NOMO-1 treated with dmso at 0.1 percent for 144 hours (cell line): ENCODE measurements around the gene SPATA17.
"Not testable (repeated sequence)": the region's sequence is repeated elsewhere in the genome, so short reads cannot be mapped to it uniquely, and the experiment has no call there.

Experiments
- DNase-seq: peaks from one replicate; lab custom pipeline; 2025; ENCODE audit not compliant: unreplicated experiment; lab: John Stamatoyannopoulos, UW

SPATA17 gene

GRCh38 chr1:217674028-217674729 lies 43.0 kb downstream of the SPATA17 start:
- no peak for DNase-seq

GRCh38 chr1:217681806-217682205 lies 50.7 kb downstream of the SPATA17 start:
- no peak for DNase-seq

DNA sequence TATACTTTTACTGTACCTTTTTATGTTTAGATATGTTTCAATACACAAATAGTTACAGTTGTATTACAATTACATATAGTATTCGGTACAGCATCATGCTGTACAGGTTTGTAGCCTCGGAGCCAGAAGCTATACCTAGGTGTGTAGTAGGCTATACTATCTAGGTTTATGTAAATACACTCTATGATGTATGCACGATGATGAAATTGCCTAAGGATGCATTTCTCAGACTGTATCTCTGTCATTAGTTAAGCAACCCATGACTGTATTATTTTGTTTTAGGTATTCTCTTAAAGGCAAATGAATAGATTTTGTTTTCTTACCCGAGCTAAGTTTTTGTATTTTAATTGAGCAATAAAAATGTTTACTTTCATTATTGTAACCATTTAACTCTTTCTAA lies 56.4 kb downstream of the SPATA17 start:
- DNase-seq = no peak

GRCh38 chr1:217696140-217696539 lies 65.0 kb downstream of the SPATA17 start:
- not testable (repeated sequence) for DNase-seq

DNA sequence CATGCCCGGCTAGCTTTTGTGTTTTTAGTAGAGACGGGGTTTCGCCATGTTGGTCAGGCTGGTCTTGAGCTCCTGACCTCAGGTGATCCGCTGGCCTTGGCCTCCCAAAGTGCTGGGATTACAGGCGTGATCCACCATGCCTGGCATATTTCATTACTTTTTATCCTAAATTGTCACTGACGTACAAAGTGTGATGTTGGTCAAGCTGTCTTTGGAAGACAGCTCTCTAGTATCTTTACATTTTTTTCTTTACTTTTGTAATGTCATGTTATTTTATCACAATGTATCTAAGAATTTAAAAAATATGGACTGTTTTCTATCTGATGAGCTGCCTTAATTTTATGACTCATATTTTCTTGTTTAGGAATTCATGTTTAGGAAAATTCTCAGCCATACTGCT lies 72.2 kb downstream of the SPATA17 start:
- DNase-seq = no peak

GRCh38 chr1:217712925-217713597 lies 81.9 kb downstream of the SPATA17 start:
- no peak for DNase-seq

GRCh38 chr1:217715681-217716080 lies 84.5 kb downstream of the SPATA17 start:
- DNase-seq = no peak

DNA sequence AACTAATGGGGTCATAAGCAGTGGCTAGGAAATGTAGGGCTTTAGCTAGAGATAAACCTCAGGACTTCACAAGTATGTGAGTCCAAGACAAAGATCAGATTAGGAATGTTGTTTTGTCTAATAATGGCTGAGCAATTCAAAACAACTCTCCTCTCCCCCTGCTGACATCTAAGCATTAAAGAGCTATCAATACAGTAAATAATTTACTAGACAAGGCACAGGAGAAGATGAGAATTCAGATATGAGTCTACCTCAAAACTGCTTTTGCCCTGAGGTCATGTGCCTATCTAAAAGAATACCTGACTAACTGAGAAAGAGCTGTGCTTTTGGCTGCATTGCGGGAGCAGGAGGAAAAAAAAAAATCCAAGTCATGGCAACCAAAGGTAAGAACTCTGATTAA lies 86.8 kb downstream of the SPATA17 start:
- DNase-seq = no peak

DNA sequence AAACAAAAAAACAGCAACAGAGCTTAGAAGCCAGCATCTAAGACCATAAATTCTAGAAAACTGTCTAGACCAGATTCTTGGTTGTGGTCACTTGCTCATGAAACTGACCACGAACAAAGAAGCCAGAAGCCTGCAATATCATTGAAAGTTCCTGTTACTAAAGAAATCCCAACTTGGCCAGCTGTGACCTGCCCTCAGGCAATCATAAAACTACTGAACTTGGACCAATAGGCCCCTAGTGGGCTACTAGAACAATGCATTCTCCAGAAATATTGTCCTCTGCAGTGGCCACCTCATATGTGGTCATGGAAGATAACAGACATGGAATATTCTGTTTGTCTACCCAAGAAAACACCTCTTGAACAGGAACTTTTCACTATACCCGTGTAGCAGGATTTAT lies 87.7 kb downstream of the SPATA17 start:
- DNase-seq = no peak

- DNase-seq = no peak
Measured at GRCh38 chr1:217721692-217722091, 90.5 kb downstream of the SPATA17 start.

- no peak for DNase-seq
Measured at GRCh38 chr1:217734973-217735372, 103.8 kb downstream of the SPATA17 start.

GRCh38 chr1:217747156-217747769 lies 116.1 kb downstream of the SPATA17 start:
- no peak for DNase-seq

GRCh38 chr1:217769768-217770167 lies 138.6 kb downstream of the SPATA17 start:
- DNase-seq = no peak

DNA sequence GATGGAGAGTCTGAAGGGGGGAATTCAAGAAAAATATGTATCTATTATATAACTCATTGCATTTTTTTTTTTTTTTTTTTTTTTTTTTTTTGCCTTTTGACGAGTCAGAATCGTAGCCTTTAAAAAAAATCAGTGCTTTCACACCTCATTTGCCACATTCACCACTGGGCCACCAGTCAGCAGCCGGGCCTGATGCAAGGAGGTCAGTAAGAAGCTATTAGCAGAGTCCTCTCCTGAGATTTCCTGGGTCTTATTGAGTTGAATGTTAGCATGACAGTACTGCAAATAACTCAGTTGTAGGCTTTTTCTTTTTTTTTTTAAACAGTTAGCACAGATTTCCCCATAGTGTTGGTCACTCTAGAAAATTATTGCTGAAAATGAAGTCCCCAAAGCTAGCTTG lies 139.8 kb downstream of the SPATA17 start:
- DNase-seq = no peak

DNA sequence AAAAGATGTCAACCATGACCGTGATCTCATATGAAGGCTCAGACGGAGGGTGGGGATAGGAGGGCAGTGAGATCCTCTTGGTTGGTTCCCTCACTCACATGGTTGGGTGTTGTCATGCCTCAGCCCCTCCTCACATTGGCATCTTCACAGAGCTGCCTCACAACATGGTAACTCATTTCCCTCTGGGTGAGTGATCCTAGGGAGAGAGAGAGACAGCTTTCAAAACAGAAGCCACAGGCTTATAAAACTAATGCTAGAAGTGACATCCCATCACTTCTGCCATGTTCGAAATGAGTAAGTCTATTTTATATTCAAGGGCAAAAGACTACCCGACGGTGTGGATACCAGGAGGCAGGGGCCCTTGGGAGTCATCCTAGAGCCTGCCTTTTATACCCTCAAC lies 145.5 kb downstream of the SPATA17 start:
- no peak for DNase-seq

GRCh38 chr1:217781056-217781455 lies 149.9 kb downstream of the SPATA17 start:
- DNase-seq = no peak

GRCh38 chr1:217791091-217791490 lies 159.9 kb downstream of the SPATA17 start:
- no peak for DNase-seq

DNA sequence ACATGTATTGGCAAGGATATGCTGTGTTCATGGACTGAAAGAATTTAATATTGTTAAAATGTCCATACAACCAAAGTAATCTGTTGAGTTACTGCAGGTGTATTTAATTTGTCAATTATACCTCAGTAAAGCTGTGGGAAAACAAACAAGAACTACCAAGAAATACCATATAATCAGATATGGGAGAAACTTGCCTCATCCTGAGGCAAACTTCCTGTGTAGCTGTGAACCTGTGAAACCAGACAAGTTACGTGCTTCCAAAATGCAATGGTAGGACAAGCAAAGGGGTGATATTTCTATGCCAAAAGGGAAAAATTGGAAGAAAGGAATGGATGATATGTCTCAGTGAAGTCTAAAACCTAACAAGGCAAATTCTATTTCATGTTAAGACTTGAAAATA lies 174.6 kb downstream of the SPATA17 start:
- DNase-seq = no peak

- no peak for DNase-seq
Measured at GRCh38 chr1:217812175-217812574, 181.0 kb downstream of the SPATA17 start.

DNA sequence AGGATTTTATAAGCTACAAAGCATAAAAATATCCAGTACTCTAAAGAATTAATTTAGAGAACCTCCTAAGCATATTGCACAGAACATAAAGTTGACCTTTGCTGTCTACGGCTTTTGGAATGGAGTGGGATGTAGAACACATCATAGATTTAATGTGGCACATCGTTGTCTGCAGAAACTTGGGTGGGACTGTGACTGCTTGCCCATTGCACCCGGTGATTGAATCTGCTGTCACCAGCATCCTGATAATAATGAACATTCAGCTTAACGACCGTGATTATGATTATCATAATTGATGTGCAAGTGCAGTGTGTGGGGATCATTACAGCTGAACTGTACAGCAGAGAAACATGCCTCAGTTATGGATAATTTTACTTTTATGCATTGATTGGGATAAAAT lies 181.9 kb downstream of the SPATA17 start:
- DNase-seq = no peak

DNA sequence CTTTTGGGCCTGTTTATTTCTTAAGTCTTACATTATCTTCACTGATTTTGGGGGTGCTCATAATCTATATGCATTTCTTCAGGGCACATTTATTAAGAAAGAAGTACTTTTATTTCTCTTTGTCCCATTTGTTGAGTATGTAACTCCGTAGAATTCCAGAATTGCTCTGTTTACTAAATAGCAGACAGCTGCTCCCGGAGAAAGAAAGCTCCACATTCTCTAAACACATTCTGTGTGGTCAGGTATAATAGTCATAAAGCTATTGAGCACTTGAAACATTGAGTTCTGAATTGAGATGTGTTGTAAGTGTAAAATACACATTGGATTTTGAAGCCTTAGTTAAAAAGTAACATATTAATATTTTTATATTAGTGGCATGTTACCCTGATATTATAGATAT lies 206.5 kb downstream of the SPATA17 start:
- no peak for DNase-seq

- DNase-seq = no peak
Measured at GRCh38 chr1:217839161-217839560, 208.0 kb downstream of the SPATA17 start.
